ENCODE measurements around the gene DCAF6.

- no peak for TF ChIP-seq POLR2A (IDR thresholded peaks at IDR 0.05)
- no peak for TF ChIP-seq CTCF (IDR thresholded peaks at IDR 0.05)
Observed at GRCh38 chr1:168065506-168065905, 129.0 kb downstream of the DCAF6 start.
